ENCODE results near the gene POU2F2.

Gene POU2F2

DNA sequence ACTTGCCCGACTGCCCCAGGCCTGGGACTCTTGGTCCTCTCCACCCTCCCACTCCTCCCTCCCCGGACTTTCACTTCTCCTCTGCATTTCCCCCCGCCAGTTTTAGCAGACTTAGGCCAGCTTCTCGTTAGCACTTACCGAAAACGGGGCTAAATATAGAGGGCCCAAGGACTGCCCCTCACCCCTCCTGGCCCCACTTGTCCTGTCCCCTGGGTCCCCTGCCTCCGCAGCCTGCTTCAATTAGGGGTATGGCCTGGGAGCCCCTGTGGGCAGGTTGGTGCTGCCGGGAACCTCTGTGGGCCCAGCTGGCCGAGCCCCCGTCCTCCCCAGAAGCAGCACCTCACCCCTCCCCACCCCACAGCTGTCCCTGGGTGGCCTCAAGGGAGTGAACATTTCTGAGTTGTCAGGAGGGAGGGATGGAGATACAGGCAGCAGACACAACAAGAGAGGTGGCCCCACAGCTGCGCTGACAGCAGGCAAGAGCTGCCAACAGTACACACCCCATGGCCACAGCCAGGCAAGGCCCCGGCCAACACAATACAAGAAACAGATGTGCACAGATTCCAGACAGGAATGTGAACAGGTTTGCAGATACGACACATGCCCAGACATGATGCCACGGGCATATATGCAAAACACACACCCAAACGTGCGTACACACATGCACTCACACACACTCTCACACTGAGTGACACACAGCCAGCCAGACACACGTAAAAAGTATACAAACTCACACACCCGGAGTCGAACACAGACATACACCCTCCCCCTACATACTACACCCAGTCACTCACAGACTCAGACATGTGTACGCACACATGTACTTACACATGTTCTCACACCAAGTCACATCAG lies 2.6 kb downstream of the POU2F2 start:
- H3K4me1 ChIP-seq: peaks cover 14% of the 10 kb centered on the region
- no peak overlapping the region for H3K9ac ChIP-seq
- no peak overlapping the region for H3K4me2 ChIP-seq (ENCODE audit: low read length)
- no peak overlapping the region for H2AFZ ChIP-seq
- no peaks in the 10 kb centered on the region for H3K79me2 ChIP-seq
- H3K4me3 ChIP-seq (ENCODE audit: low read depth, low read length): no peak overlapping the region
- TF ChIP-seq, protein P1, sequence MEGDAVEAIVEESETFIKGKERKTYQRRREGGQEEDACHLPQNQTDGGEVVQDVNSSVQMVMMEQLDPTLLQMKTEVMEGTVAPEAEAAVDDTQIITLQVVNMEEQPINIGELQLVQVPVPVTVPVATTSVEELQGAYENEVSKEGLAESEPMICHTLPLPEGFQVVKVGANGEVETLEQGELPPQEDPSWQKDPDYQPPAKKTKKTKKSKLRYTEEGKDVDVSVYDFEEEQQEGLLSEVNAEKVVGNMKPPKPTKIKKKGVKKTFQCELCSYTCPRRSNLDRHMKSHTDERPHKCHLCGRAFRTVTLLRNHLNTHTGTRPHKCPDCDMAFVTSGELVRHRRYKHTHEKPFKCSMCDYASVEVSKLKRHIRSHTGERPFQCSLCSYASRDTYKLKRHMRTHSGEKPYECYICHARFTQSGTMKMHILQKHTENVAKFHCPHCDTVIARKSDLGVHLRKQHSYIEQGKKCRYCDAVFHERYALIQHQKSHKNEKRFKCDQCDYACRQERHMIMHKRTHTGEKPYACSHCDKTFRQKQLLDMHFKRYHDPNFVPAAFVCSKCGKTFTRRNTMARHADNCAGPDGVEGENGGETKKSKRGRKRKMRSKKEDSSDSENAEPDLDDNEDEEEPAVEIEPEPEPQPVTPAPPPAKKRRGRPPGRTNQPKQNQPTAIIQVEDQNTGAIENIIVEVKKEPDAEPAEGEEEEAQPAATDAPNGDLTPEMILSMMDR (IDR thresholded peaks at IDR 0.05): no peak
- H3K27me3 ChIP-seq (ENCODE audit: control insufficient read depth, insufficient read depth, low read length): peaks cover 8% of the 10 kb centered on the region
- no peak overlapping the region for H3K27ac ChIP-seq
- no peaks in the 10 kb centered on the region for H3K9me3 ChIP-seq (ENCODE audit: control insufficient read depth, low read length)
- no peaks in the 10 kb centered on the region for H3K36me3 ChIP-seq (ENCODE audit: control insufficient read depth, insufficient read depth, low read length)

DNA sequence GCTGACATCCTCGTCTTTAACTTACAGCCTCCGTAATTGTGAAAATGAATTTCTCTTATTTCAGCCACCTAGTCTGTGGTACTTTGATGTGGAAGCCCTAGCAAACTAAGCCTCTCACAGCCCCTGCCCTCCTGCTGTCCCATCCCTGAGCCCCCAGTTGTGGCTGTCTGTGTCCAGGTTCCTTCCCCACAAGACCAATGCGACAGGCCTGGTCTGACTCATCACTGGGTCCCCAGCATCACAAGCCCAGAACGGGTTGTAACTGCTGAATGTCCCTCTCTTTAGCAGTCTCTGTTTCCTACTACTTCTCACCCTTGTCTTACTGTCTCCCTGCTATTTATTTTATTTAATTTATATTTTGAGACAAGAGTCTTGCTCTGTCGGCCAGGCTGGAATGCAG lies 5.7 kb downstream of the POU2F2 start:
- Histone ChIP-seq H2AFZ (no peak overlapping the region), H3K9ac (no peak overlapping the region), H3K27me3 (ENCODE audit: control insufficient read depth, insufficient read depth, low read length) (no peaks in the 10 kb centered on the region), H3K27ac (no peak overlapping the region), H3K4me3 (ENCODE audit: low read depth, low read length) (no peak overlapping the region), H3K36me3 (ENCODE audit: control insufficient read depth, insufficient read depth, low read length) (no peaks in the 10 kb centered on the region), H3K9me3 (ENCODE audit: control insufficient read depth, low read length) (no peaks in the 10 kb centered on the region), H3K79me2 (no peaks in the 10 kb centered on the region), H3K4me2 (ENCODE audit: low read length) (no peak overlapping the region), H3K4me1 (no peaks in the 10 kb centered on the region)
- TF ChIP-seq, protein P1 (IDR thresholded peaks at IDR 0.05): no peak

DNA sequence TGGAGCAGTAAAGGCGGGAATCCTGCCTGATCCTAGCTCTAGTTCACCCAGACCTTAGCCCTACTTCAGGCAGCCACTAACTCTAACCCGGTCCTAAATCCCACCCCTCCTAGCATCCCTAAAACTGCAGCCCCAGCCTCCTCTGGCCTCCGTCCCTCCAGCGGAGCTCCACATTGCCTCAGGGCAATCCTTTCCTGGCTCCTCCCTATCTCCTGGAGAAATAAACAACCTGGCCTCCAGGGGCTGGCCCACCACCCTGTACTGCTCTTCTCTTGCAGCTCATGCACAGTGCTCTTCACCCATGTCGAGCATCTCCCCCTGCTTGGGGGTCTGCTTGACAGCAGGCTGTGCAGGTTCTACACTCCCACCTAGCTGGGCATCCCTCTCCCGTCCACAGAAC lies 6.7 kb downstream of the POU2F2 start:
- Histone ChIP-seq H3K4me3 (ENCODE audit: low read depth, low read length) (no peak overlapping the region), H3K4me1 (no peaks in the 10 kb centered on the region)

DNA sequence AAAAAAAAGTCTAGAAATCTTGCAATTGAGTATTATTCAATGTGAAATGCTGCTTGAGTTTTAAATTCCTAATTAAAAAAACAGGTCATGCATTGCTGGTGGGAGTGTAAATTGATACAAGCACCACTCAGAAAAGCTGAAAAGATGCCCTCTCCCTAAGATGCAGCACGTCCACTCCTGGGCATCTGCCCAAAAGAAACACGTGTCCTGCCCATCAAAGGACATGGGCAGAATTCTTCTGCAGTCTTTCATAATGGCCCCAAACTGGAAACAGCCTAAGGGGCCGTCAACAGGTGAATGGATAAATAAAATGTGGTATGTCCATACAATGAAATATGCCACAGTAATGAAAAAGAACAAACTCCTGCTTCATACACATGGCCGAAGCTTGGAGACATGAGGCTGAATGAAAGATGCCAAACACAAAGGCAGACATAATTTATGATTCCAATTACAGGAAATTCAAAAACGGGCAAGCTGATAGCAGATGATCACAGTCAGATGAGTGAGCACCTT lies 7.8 kb downstream of the POU2F2 start:
- H3K9ac ChIP-seq: no peak overlapping the region
- H3K4me3 ChIP-seq (ENCODE audit: low read depth, low read length): no peak overlapping the region
- no peak overlapping the region for H3K27ac ChIP-seq
- H3K4me2 ChIP-seq (ENCODE audit: low read length): no peak overlapping the region
- no peaks in the 10 kb centered on the region for H3K4me1 ChIP-seq
- no peaks in the 10 kb centered on the region for H3K36me3 ChIP-seq (ENCODE audit: control insufficient read depth, insufficient read depth, low read length)
- no peak overlapping the region for H2AFZ ChIP-seq
- no peaks in the 10 kb centered on the region for H3K27me3 ChIP-seq (ENCODE audit: control insufficient read depth, insufficient read depth, low read length)
- no peaks in the 10 kb centered on the region for H3K9me3 ChIP-seq (ENCODE audit: control insufficient read depth, low read length)
- no peaks in the 10 kb centered on the region for H3K79me2 ChIP-seq
- TF ChIP-seq, protein P1 (IDR thresholded peaks at IDR 0.05): no peak

More for the DNA sequence above, 6.7 kb downstream of the POU2F2 start:
- TF ChIP-seq, protein P1 (IDR thresholded peaks at IDR 0.05): no peak
- H3K9ac ChIP-seq: no peak overlapping the region
- no peak overlapping the region for H2AFZ ChIP-seq
- H3K9me3 ChIP-seq (ENCODE audit: control insufficient read depth, low read length): no peaks in the 10 kb centered on the region
- no peaks in the 10 kb centered on the region for H3K27me3 ChIP-seq (ENCODE audit: control insufficient read depth, insufficient read depth, low read length)
- no peak overlapping the region for H3K27ac ChIP-seq
- H3K4me2 ChIP-seq (ENCODE audit: low read length): no peak overlapping the region
- H3K36me3 ChIP-seq (ENCODE audit: control insufficient read depth, insufficient read depth, low read length): no peaks in the 10 kb centered on the region
- no peaks in the 10 kb centered on the region for H3K79me2 ChIP-seq
